Measurements from ENCODE around the gene REV3L.

DNA sequence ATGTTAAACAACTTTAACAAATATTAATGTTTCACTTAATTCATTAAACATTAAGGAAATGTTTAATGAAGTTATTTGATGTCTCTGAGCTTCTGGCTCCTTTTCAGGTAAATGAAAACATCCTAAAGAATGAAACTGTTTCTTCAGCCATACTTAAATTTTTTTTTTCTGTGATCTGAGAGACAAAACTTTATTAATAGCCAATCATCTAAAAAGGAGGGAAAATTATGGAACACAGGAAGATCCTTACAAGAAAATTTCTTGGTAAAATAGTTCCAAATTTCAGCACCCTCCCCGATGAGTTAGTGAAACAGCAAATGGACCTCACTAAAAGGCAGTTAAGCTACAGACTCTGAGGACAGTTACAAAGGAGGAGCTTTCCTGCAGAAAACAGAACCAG, 185.2 kb downstream of the REV3L start:
- TF ChIP-seq POLR2AphosphoS5 (IDR thresholded peaks at IDR 0.05; ENCODE audit: low read depth, low read length) (no peak), POLR2A (IDR thresholded peaks at IDR 0.05; ENCODE audit: low read depth, low read length) (no peak)
